Endothelial cell of umbilical vein (primary cell): Measurements from ENCODE around the gene HOXA2. TPM values are rescaled to one million over a fixed set of nuclear protein-coding genes. Genes with fewer than 3 reads are reported as not detected.

Source experiments
- BruUV-seq: library from RNA; stranded (reverse); fragments of 400-500 nt; replicated peaks from 2 replicates; lab custom pipeline; 2021; lab: Mats Ljungman, UMichigan
- CTCF ChIA-PET: fragments of 300-600, 350-600 bp; sonication (Branson Sonifier 250); formaldehyde crosslinking; loops from one replicate; lab custom pipeline; 2021; ENCODE audit warnings: antibody characterized with exemption, inconsistent platforms; lab: Charles Lee
- POLR2A ChIA-PET: fragments of 300-600, 350-600 bp; sonication (Branson Sonifier 250); formaldehyde crosslinking; loops from one replicate; lab custom pipeline; 2021; ENCODE audit warnings: antibody characterized with exemption, inconsistent platforms; lab: Charles Lee
- DNase-seq: peaks from one replicate; pipeline ENCODE4 v3.0.0-alpha.2; 2011; ENCODE audit warnings: low read depth, low spot score
- FAIRE-seq: peaks from 2 replicates; lab custom pipeline; 2011; peaks lifted over from hg19 to GRCh38; lab: Jason Lieb, UNC
- H2AFZ ChIP-seq: 2 replicates; pipeline ENCODE4 v1.6.0; 2012; ENCODE audit warnings: low read depth, low read length, control low read depth, inconsistent platforms
- H3K27ac ChIP-seq: 2 replicates; pipeline ENCODE4 v1.5.1; 2011; ENCODE audit warnings: low read depth, mild to moderate bottlenecking, control low read depth, low read length, moderate library complexity; ENCODE audit not compliant: insufficient read depth
- H3K27me3 ChIP-seq, 2 experiments: 2 replicates each; pipeline versions ENCODE4 v1.6.0 to v1.6.1; 2011; ENCODE audit warnings: low read length in 2 of 2, mixed read lengths in 1 of 2; ENCODE audit not compliant: control insufficient read depth in 2 of 2, insufficient read depth in 2 of 2
- H3K36me3 ChIP-seq, 2 experiments: 2 replicates in 1 of 2; 3 replicates in 1 of 2; pipeline ENCODE4 v1.5.1; 2011; ENCODE audit warnings: low read length in 2 of 2, mild to moderate bottlenecking in 1 of 2, moderate library complexity in 1 of 2; ENCODE audit not compliant: control insufficient read depth in 2 of 2, insufficient read depth in 2 of 2; ENCODE audit errors: extremely low read depth in 1 of 2
- H3K4me1 ChIP-seq: 3 replicates; pipeline ENCODE4 v1.5.1; 2011; ENCODE audit warnings: mild to moderate bottlenecking, low read length; ENCODE audit not compliant: control insufficient read depth, insufficient read depth; ENCODE audit errors: extremely low read depth
- H3K4me2 ChIP-seq: 2 replicates; pipeline ENCODE4 v1.6.1; 2011; ENCODE audit warnings: low read length, control low read depth, mixed read lengths; ENCODE audit not compliant: insufficient read depth
- H3K4me3 ChIP-seq, 3 experiments: fragments of 200-600 bp in 1 of 3; sonication (generic), shearing (Covaris generic) in 1 of 3; replicated peaks in 1 of 3; 2 replicates each; pipeline ENCODE4 v1.5.1; 2011 to 2016; ENCODE audit warnings: control low read depth in 3 of 3, low read length in 3 of 3, mild to moderate bottlenecking in 2 of 3, inconsistent platforms in 1 of 3, low read depth in 1 of 3, moderate library complexity in 1 of 3; ENCODE audit not compliant: insufficient read depth in 1 of 3
- H3K79me2 ChIP-seq: 2 replicates; pipeline ENCODE4 v1.6.0; 2012; ENCODE audit warnings: low read length, inconsistent platforms; ENCODE audit not compliant: control insufficient read depth, insufficient read depth
- H3K9ac ChIP-seq: replicated peaks from 2 replicates; pipeline ENCODE3; 2011; ENCODE audit warnings: low read length, control low read depth; ENCODE audit not compliant: insufficient read depth; ENCODE audit errors: extremely low read depth
- H3K9me1 ChIP-seq: replicated peaks from 3 replicates; pipeline ENCODE4 v1.6.0; 2011; ENCODE audit warnings: mild to moderate bottlenecking, low read length; ENCODE audit not compliant: control insufficient read depth, insufficient read depth; ENCODE audit errors: extremely low read depth
- H3K9me3 ChIP-seq: replicated peaks from 2 replicates; pipeline ENCODE4 v1.5.1; 2012; ENCODE audit warnings: low read length, inconsistent platforms; ENCODE audit not compliant: control insufficient read depth, insufficient read depth
- H4K20me1 ChIP-seq: replicated peaks from 2 replicates; pipeline ENCODE3; 2011; ENCODE audit warnings: mild to moderate bottlenecking, low read length; ENCODE audit not compliant: control insufficient read depth, insufficient read depth; ENCODE audit errors: extremely low read depth
- CTCF ChIP-seq, 2 donors: IDR thresholded peaks; 1 replicate in 1 of 2; 2 replicates in 1 of 2; pipeline ENCODE4 v1.5.1; 2011; ENCODE audit warnings: low read length in 2 of 2, mild to moderate bottlenecking in 2 of 2, moderate library complexity in 2 of 2, control low read depth in 1 of 2, inconsistent platforms in 1 of 2, low read depth in 1 of 2; ENCODE audit not compliant: insufficient read depth in 1 of 2; ENCODE audit errors: extremely low read depth in 1 of 2
- EZH2 ChIP-seq: IDR thresholded peaks from 2 replicates; pipeline ENCODE4 v1.6.1; 2012; ENCODE audit warnings: borderline replicate concordance, low read depth, mild to moderate bottlenecking, moderate library complexity, low read length, inconsistent platforms; ENCODE audit not compliant: severe bottlenecking
- FOS ChIP-seq: IDR thresholded peaks from 2 replicates; pipeline ENCODE4 v1.6.1; 2011; ENCODE audit warnings: mild to moderate bottlenecking, low read length, moderate library complexity, borderline replicate concordance; ENCODE audit not compliant: insufficient read depth
- GATA2 ChIP-seq: IDR thresholded peaks from 2 replicates; pipeline ENCODE4 v1.7.0; 2011; ENCODE audit warnings: low read depth, mild to moderate bottlenecking, moderate library complexity, mixed read lengths, low read length; ENCODE audit not compliant: insufficient read length, insufficient read depth
- JUN ChIP-seq: IDR thresholded peaks from 2 replicates; pipeline ENCODE4 v1.6.1; 2011; ENCODE audit warnings: borderline replicate concordance, low read depth; ENCODE audit not compliant: insufficient read length, insufficient read depth
- MAX ChIP-seq: IDR thresholded peaks from 2 replicates; pipeline ENCODE4 v1.6.1; 2011; ENCODE audit not compliant: insufficient read depth, insufficient read length
- MYC ChIP-seq: IDR thresholded peaks from one replicate; pipeline ENCODE4 v1.6.1; 2011; ENCODE audit warnings: mild to moderate bottlenecking, low read depth, low read length
- POLR2A ChIP-seq: IDR thresholded peaks from 2 replicates; pipeline ENCODE4 v1.6.1; 2012; ENCODE audit warnings: low read depth, mild to moderate bottlenecking, control low read depth, low read length
- POLR2AphosphoS5 ChIP-seq: IDR thresholded peaks from 2 replicates; pipeline ENCODE4 v1.6.1; 2012; ENCODE audit warnings: low read depth, mild to moderate bottlenecking, control low read depth, low read length, moderate library complexity; ENCODE audit not compliant: insufficient read depth
- dilution Hi-C: fragments of 300-500 bp; cut with MboI; formaldehyde crosslinking; loops from one replicate; pipeline ENCODE4 v1.15.0; 2019; ENCODE audit warnings: low sequenced_read_pairs; ENCODE audit not compliant: extremely low pct_ligation_motif_present
- intact Hi-C: fragments of 100-400 bp; cut with micrococcal nuclease; formaldehyde crosslinking; loops from one replicate; pipeline ENCODE4 v1.10.0; 2022
- polyA plus RNA-seq, 4 experiments: library from polyadenylated mRNA; depleted of rRNA in 3 of 4; stranded (reverse) in 3 of 4; unstranded in 1 of 4; fragments of >200 nt; gene quantifications; 2 replicates each; pipeline versions ENCODE4 v1.2.1 to v1.2.3, GENCODE V29; 2011 to 2012; ENCODE audit warnings: missing spikeins in 1 of 4
- total RNA-seq: library from RNA; stranded (reverse); gene quantifications from 2 replicates; pipeline ENCODE4 v1.2.3, GENCODE V29; 2021

HOXA2 gene
- total and polyA plus RNA-seq, 2 donors (not counting 3 experiments of a cell fraction or from before 2014, with no cell fraction given) = 1.6 to 2.3 TPM

DNA sequence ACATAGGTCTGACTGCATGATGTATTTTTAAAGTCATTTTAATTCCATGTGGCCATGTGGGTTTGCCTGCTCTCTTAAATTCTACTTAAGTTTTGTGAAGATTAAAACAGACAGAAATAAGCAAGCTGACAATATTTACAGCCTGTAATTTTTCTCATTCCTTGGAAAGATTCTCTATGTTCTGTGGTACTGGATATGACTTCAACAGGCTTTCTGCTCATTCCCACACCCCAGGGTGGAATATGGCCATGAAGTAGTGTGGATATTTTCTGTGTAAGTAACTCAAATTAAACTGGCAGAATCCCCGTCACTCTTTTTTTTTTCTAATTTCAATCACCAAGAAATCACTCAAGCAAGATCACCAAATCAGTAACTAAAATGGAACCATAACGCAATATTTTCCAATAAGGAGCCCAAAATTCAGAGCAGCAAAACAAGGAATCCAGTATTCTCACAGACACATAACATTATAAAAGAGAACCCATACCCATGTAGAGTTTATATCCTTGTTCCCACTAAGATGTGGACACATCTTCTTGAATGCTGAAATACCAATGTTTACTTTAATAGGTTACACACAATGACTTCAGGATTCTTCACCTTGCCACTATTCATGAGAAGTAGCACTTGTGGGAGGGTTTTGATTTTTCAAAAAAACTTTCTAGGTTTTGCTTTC is 35.3 kb upstream of the HOXA2 start:
- DNase-seq = peak; percentile 78

More for the DNA sequence above, 35.3 kb upstream of the HOXA2 start:
- ChIA-PET CTCF (interaction anchor here (1.9 kb wide), 1 partner anchor 23 kb away, joined by 6 read pairs; no protein-coding TSS in a partner anchor), POLR2A (no interaction called here)
- H3K4me3 ChIP-seq = no peak overlapping the region
- peaks cover 0 to 6% of the 10 kb centered on the region in 2 experiments for H3K36me3 ChIP-seq
- H3K4me1 ChIP-seq = peaks cover 89% of the 10 kb centered on the region
- dilution Hi-C loops (no loop called here), intact Hi-C loops (no loop called here)
- peaks cover 85% of the 10 kb centered on the region for H3K79me2 ChIP-seq
- BruUV-seq = no TSS peak
- no peaks in the 10 kb centered on the region for H3K27me3 ChIP-seq
- H3K9me1 ChIP-seq = no peaks in the 10 kb centered on the region
- TF ChIP-seq MAX (no peak), JUN (no peak), POLR2A (no peak), EZH2 (no peak), CTCF (IDR thresholded peaks at IDR 0.05; ENCODE audit: extremely low read depth in 1 of 2, insufficient read depth in 1 of 2, low read depth in 1 of 2, low read length in 2 of 2) (no peak), MYC (no peak), GATA2 (no peak), FOS (no peak), POLR2AphosphoS5 (no peak)
- peak; percentile 15 for FAIRE-seq
- no peaks in the 10 kb centered on the region for H4K20me1 ChIP-seq
- no peaks in the 10 kb centered on the region for H3K9me3 ChIP-seq
- peak overlapping the region; percentile 92 for H3K4me2 ChIP-seq
- H3K9ac ChIP-seq = peak overlapping the region; percentile 84
- peak overlapping the region; percentile 82 for H3K27ac ChIP-seq
- H2AFZ ChIP-seq = no peak overlapping the region
